Measurements from ENCODE around the gene ST3GAL5. TPM values are rescaled to one million over a fixed set of nuclear protein-coding genes. Genes with fewer than 3 reads are reported as not detected.
"Not testable (repeated sequence)": the region's sequence is repeated elsewhere in the genome, so short reads cannot be mapped to it uniquely, and the experiment has no call there.

ST3GAL5 gene
- total and polyA plus RNA-seq, 8 donors = 58.4 to 108 (median 93.9) TPM

- H3K36me3 ChIP-seq = no peaks in the 10 kb centered on the region
- no peak overlapping the region for H3K4me3 ChIP-seq
- no peak overlapping the region for H3K27ac ChIP-seq
- H3K4me1 ChIP-seq = peaks cover 0 to 6% of the 10 kb centered on the region in 2 donors
- intact Hi-C loops (cut with DNase I) = no loop called here
- H3K27me3 ChIP-seq = no peaks in the 10 kb centered on the region
- ATAC-seq (no peak), DNase-seq (no peak)
- TF ChIP-seq CTCF (IDR thresholded peaks at IDR 0.05) = no peak
- no peaks in the 10 kb centered on the region for H3K9me3 ChIP-seq
Observed at GRCh38 chr2:85900366-85900765, 11.6 kb upstream of the ST3GAL5 start.

DNA sequence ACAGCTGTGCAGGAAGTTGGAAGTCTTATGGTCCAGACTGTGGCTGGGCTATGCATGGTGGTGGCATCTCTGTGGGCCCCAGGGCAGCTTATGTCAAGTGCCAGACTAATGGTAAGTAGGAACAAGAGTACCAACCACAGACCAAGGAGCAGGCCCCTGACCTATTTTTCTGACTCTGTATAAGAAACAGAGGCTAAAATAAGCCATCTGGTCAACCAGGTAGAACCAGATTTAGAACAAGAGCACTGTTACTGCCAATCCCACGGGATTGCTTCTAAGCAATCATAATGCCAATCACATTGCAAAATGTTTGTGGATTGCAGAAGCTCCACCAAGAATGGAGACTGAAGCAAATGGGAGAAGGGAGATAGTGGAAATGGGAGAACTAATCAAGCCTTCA is 11.1 kb upstream of the ST3GAL5 start:
- no peaks in the 10 kb centered on the region for H3K36me3 ChIP-seq
- TF ChIP-seq CTCF (IDR thresholded peaks at IDR 0.05) = no peak
- no peak overlapping the region for H3K27ac ChIP-seq
- H3K4me3 ChIP-seq = no peak overlapping the region
- peaks cover 0 to under 1% of the 10 kb centered on the region in 2 donors for H3K4me1 ChIP-seq
- H3K9me3 ChIP-seq = no peaks in the 10 kb centered on the region
- DNase-seq = no peak
- intact Hi-C loops (cut with DNase I) = no loop called here
- H3K27me3 ChIP-seq = no peaks in the 10 kb centered on the region
- ATAC-seq = peak; percentile 17

- no peak overlapping the region for H3K4me3 ChIP-seq
- no peaks in the 10 kb centered on the region for H3K4me1 ChIP-seq
- H3K27me3 ChIP-seq = no peaks in the 10 kb centered on the region
- no peaks in the 10 kb centered on the region for H3K9me3 ChIP-seq
- intact Hi-C loops (cut with DNase I) = no loop called here
- no peak for TF ChIP-seq CTCF (IDR thresholded peaks at IDR 0.05)
- no peak for DNase-seq
- no peak for ATAC-seq
- no peak overlapping the region for H3K27ac ChIP-seq
- no peaks in the 10 kb centered on the region for H3K36me3 ChIP-seq
Observed at GRCh38 chr2:85899284-85899683, 10.5 kb upstream of the ST3GAL5 start.

DNA sequence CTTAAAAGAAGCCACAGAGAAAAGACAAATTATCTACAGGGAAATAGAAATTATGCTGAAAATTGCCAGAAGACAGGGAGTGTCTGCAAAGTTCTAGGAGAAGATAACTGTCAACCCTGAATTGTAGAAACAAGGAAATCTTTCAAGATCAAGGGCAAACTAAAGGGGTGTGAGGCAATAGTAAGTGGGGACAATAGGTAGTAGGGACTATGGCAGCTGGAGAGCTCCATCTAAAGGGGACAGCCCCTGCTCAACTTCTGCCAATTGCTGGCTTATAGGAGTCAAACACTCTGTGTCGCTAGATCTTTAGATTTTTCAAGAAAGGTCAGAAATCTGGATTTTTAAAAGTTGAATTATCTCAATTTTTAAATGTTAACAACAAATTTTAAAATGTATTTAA is 10.1 kb upstream of the ST3GAL5 start:
- H3K36me3 ChIP-seq = no peaks in the 10 kb centered on the region
- no peak overlapping the region for H3K27ac ChIP-seq
- DNase-seq (no peak), ATAC-seq (no peak)
- TF ChIP-seq CTCF (IDR thresholded peaks at IDR 0.05) = no peak
- H3K4me3 ChIP-seq = no peak overlapping the region
- intact Hi-C loops (cut with DNase I) = no loop called here
- no peaks in the 10 kb centered on the region for H3K9me3 ChIP-seq
- peaks cover 0 to 1% of the 10 kb centered on the region in 2 donors for H3K4me1 ChIP-seq
- no peaks in the 10 kb centered on the region for H3K27me3 ChIP-seq

GRCh38 chr2:85894554-85895278 is 5.9 kb upstream of the ST3GAL5 start:
- ATAC-seq = not testable (repeated sequence)

More at GRCh38 chr2:85894554-85895278, 5.9 kb upstream of the ST3GAL5 start:
- H3K4me3 ChIP-seq; DNase-seq; H3K9me3 ChIP-seq; intact Hi-C loops (cut with DNase I); H3K36me3 ChIP-seq; H3K27me3 ChIP-seq; H3K27ac ChIP-seq: not testable (repeated sequence)
- peaks cover 5 to 13% of the 10 kb centered on the region in 2 donors for H3K4me1 ChIP-seq
